Left cardiac atrium (tissue), 4 donors: ENCODE measurements around the gene KRTAP4-12. TPM values are rescaled to one million over a fixed set of nuclear protein-coding genes. Genes with fewer than 3 reads are reported as not detected.
"Not testable (repeated sequence)": the region's sequence is repeated elsewhere in the genome, so short reads cannot be mapped to it uniquely, and the experiment has no call there.

Experiments used
- ATAC-seq, 2 donors: fragments of 200-7000 bp; cut with Tn5 transposase; one replicate each; pipeline ENCODE4 v1.9.1; 2020; ENCODE audit warnings: mild to moderate bottlenecking in 2 of 2, moderate library complexity in 2 of 2
- DNase-seq: peaks from one replicate; pipeline ENCODE4 v3.0.0-alpha.2; 2020
- intact Hi-C, 2 donors: fragments of 100-400 bp; cut with DNase I; formaldehyde crosslinking; loops; one replicate each; pipeline versions ENCODE4 v1.14.1 to v1.15.1; 2022 to 2023
- total RNA-seq, 2 donors: library from RNA; stranded (reverse); fragmentation: NEBNext Ultra II Directional; extraction: Animal tissue kit (Norgen Biotek cat#: 25700); gene quantifications; one replicate each; pipeline ENCODE4 v1.2.1, GENCODE V29; 2021
- donor health status: DM: no; HTN: yes; CAD: no.
- donor health status: DM: no; HTN: yes; CAD: no; lungs with severe emphysema.
- donor health status: DM: yes; HTN: yes; CAD: no.
- donor health status: Dilated cardiomyopathy.

KRTAP4-12 gene
- total RNA-seq, 2 donors from 2014 or later = not detected

GRCh38 chr17:41133880-41134735, 10.1 kb upstream of the KRTAP4-12 start:
- no peak for DNase-seq
- intact Hi-C loops = no loop called here
- no peak for ATAC-seq

GRCh38 chr17:41131979-41132378, 8.0 kb upstream of the KRTAP4-12 start:
- no peak for DNase-seq
- ATAC-seq = no peak

DNA sequence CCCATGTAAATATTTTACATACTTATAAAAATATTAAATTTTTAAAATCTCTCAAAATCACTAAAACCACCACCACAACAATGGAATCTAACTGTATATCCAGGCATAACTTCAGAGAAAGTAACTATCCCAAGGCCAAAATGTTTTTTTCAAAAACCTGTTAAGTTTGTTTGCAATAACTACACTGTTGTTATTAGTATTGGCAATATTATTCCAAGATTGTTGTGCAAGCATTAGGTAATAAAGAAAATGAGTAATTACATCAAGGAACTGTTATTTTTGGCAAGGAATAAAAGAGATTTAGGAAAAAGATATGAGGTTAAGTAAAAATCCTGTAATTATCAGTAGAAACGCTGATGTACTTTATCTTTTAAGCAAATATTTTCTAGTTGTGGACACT, 3.4 kb upstream of the KRTAP4-12 start:
- DNase-seq (no peak), ATAC-seq (no peak)
- intact Hi-C loops = no loop called here

More at GRCh38 chr17:41131979-41132378, 8.0 kb upstream of the KRTAP4-12 start:
- intact Hi-C loops = no loop called here

DNA sequence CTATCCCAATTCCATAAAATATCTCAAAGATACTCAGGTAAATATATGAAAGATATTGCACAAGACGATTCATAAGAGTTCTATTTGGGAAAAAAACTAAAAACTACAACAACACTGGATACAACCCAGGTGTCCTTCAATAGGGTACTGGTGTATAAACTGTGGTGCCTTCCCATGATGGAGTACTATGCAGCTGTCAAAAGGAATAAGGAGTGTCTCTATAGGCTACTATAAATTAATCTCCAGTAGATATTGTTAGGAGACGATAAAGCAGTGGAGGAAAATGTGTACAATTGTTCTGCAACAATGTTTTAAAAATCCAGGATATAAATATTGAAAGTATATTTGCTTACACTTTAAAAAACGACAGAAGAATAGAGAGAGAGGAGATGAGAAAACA, 2.4 kb upstream of the KRTAP4-12 start:
- intact Hi-C loops = no loop called here

DNA sequence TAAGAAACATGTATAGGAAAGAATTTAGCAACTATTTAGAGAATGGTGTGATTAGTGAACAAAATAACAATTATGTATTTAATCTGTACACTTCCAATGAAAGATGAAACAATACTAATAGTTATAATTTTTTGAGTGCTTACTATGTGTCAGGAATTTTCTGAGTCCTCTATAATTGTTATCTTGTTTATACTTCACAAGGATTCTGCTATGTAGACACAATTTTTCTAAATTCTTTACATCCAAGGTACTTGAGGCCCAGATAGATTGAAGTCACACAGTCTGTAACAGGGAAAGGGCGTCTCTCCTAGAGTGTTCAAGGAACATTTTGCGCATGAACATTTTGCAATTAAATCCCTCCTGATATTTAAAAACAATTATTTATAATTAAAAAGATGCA, 1.1 kb upstream of the KRTAP4-12 start:
- DNase-seq (no peak), ATAC-seq (no peak)
- intact Hi-C loops = no loop called here

More for the DNA sequence above, 2.4 kb upstream of the KRTAP4-12 start:
- no peak for ATAC-seq
- no peak for DNase-seq

DNA sequence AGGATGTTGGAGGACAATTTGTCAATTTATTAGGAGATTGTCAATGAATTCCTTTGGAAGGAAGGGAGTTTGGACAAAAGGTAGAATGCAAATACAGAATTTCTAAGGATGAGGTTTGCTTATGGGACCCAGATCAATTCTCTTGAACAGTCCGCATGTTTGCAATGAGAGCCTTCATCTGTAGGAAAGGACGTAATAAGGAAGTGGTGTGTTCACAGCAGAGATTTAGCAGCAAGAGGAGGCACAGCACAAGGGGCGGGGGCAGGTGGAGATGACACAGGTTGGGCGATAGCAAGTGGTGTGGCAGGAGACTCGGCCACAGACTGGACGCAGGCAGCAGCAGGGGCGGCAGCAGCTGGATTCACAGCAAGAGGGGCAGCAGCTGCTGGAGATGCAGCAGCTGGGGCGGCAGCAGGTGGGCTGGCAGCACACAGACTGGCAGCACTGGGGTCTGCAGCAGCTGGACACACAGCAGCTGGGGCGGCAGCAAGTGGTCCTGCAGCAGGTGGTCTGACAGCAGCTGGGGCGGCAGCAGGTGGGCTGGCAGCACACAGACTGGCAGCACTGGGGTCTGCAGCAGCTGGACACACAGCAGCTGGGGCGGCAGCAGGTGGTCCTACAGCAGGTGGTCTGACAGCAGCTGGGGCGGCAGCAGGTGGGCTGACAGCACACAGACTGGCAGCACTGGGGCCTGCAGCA, 541 bp downstream of the KRTAP4-12 start:
- DNase-seq, ATAC-seq, intact Hi-C loops: not testable (repeated sequence)

DNA sequence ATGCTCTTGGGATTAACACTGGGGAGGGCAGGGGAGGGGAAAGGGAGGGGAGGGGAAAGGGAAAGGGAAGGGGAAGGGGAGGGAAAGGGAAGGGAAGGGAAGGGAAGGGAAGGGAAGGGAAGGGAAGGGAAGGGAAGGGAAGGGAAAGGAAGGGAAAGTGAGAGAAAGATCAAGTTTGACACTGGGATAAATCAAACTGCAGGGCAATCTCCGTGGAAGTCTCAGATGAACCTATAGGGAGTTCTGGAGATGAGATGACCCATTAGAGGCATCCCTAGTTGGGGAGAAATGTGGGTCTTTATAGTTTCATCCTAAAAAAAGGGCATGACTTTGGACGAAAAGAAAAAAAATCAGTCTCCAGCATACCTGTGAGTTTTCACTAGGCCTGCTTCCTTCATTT, 2.2 kb downstream of the KRTAP4-12 start:
- DNase-seq = no peak
- ATAC-seq = no peak
- intact Hi-C loops = no loop called here

DNA sequence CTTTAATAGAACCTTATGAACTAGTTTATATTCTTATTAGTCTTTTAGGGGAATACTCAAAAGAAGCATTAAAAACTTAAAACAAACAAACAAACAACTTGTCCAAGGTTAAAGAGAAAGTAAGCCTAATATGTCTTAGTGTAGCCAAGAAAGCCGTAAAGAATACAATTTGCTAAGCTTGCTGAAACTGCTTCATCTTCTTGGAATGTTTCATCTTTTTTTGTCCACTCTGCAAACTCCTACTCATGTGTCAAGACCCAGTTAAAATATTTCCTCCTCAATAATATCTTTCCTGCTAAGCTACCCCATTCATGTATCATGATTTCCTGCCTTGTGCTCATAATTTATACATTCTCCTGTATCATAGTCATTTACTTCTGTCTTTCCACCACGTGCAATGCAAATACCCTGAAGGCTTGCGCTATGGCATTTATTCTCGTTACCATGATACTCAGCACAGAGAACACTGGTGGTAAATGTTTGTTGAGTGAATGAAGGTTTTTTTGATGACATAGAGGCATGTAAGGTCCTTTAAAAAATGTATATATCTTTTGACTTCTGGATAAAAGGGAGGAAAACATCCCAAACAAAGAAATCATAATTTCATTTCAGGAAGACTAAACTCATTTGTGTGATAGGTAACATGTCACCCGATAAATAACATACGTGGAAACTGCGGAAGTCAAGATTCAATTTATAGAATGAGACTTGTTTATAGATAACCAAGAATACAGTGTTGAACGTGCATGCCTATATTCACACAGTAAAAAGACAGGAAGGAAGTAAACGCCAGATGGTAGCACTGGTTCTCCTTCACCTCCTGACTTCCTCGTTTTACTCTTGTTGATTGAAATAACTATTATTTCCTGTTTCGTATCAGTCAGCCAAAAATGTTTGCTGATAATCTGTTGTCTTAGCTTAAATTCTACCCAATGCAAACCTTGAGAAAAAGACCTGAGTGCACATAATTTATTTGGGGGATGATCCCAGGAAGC, 4.0 kb downstream of the KRTAP4-12 start:
- DNase-seq, ATAC-seq, intact Hi-C loops: not testable (repeated sequence)

- ATAC-seq (no peak), DNase-seq (no peak)
- intact Hi-C loops = no loop called here
Observed at GRCh38 chr17:41118721-41119120, 5.3 kb downstream of the KRTAP4-12 start.

- intact Hi-C loops, ATAC-seq, DNase-seq: not testable (repeated sequence)
Observed at GRCh38 chr17:41117846-41118386, 6.1 kb downstream of the KRTAP4-12 start, which contains the start of gene KRTAP4-11. Gene KRTAP4-11 (minus strand): TSS chr17:41118373. CDS start chr17:41118315, 58 bp downstream.

- intact Hi-C loops = no loop called here
- DNase-seq (no peak), ATAC-seq (no peak)
Observed at GRCh38 chr17:41116297-41116696, 7.7 kb downstream of the KRTAP4-12 start.

GRCh38 chr17:41111151-41111885, 12.7 kb downstream of the KRTAP4-12 start:
- DNase-seq (no peak), ATAC-seq (no peak)
- intact Hi-C loops = no loop called here

GRCh38 chr17:41108728-41109386, 15.1 kb downstream of the KRTAP4-12 start:
- intact Hi-C loops, ATAC-seq, DNase-seq: not testable (repeated sequence)

DNA sequence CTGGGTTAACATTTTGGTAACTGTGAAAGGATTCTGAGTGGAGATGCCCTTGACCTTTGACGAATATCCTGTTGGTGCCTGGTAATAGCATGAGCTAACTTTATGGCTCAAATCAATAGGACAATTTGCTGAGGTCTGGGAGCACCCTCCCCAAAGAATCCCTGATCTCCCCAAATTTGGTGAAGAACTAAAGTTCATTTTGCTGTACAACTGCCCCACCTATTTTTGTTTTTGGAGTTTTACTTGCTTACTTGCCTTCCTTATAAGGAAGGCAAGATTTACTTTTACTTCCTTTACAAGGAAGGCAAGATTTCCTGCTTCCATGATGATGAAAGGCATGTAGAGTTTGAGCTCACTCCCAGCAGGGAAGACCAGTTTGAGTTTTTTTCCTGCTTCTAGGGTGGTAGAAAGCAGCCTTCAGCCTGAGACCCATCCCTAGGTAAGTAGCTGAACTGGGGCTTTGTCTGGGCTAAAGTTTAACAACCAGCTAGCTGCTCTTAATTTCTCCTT, 16.0 kb downstream of the KRTAP4-12 start:
- intact Hi-C loops = no loop called here
- DNase-seq (no peak), ATAC-seq (no peak)

- ATAC-seq, DNase-seq, intact Hi-C loops: not testable (repeated sequence)
Observed at GRCh38 chr17:41105347-41105746, 18.6 kb downstream of the KRTAP4-12 start, which contains the start of gene KRTAP4-9. Gene KRTAP4-9 (plus strand): TSS chr17:41105389. CDS start chr17:41105389, 0 bp downstream.

GRCh38 chr17:41104386-41105038, 19.5 kb downstream of the KRTAP4-12 start:
- ATAC-seq, DNase-seq, intact Hi-C loops: not testable (repeated sequence)

GRCh38 chr17:41103896-41104295, 20.1 kb downstream of the KRTAP4-12 start:
- intact Hi-C loops = no loop called here
- DNase-seq (no peak), ATAC-seq (no peak)
